Activated effector memory CD4-positive, alpha-beta T cell treated with Interleukin-2 at 50 U/mL for 16 hours (primary cell): ENCODE data around the gene SNX32.
"Not testable (repeated sequence)": the region's sequence is repeated elsewhere in the genome, so short reads cannot be mapped to it uniquely, and the experiment has no call there.

Experiments used
- DNase-seq: peaks from one replicate; pipeline ENCODE4 v3.0.0-alpha.2; 2020

Gene SNX32

DNA sequence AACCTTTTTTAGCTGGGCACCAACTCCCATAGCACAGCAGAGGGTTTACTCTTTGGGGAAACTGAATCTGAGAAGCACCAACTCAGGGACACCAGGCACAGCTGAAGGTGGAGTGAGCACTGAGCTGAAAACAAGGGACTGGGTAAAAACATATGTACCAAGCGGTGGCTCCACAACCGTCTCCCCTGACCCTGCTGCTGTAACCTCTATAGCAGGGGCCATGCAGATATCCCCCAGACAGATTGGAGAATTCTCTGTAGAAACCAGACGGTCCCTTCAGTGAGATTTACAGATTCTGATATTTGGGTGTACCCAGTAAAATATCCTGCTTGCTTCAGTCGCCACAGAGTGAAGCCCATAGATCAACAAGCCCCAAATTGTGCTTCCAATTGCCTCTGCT is 4.3 kb upstream of the SNX32 start:
- no peak for DNase-seq

- not testable (repeated sequence) for DNase-seq
Observed at GRCh38 chr11:65832231-65832630, 1.5 kb upstream of the SNX32 start.

- DNase-seq: no peak
Observed at GRCh38 chr11:65834202-65834601, 439 bp downstream of the SNX32 start.

DNA sequence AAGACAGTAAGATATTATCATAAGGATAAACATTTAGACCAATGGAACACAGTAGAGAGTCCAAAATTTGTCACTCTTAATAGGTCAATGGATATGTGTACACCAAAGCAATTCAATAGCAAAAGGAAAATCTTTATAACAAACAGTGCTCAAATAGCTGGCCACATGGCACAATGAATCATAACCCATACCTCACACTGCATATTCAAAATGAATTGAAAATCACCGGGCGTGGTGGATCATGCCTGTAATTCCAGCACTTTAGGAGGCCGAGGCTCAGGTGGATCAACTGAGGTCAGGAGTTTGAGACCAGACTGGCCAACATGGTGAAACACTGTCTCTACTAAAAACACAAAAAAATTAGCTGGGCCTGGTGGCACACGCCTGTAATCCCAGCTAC is 8.4 kb downstream of the SNX32 start:
- DNase-seq: no peak

GRCh38 chr11:65843811-65844210 is 10.0 kb downstream of the SNX32 start:
- no peak for DNase-seq

GRCh38 chr11:65844231-65844872 is 10.6 kb downstream of the SNX32 start:
- no peak for DNase-seq

DNA sequence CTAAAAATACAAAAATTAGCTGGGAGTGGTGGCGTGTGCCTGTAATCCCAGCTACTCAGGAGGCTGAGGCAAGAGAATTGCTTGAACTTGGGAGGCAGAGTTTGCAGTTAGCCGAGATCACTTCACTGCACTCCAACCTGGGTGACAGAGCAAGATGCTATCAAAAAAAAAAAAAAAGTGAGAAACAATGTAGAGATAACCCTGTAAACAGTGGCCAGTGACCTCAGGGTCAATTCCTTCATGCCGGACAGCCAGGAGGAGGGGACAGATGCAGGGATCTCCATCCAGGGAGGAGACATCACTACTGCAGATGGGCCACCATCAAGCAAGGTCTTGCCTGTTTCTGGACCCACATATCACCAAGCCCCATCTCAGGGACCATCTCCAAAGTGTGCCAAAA is 14.0 kb downstream of the SNX32 start:
- DNase-seq: no peak

- not testable (repeated sequence) for DNase-seq
Observed at GRCh38 chr11:65848693-65849092, 14.9 kb downstream of the SNX32 start.

DNA sequence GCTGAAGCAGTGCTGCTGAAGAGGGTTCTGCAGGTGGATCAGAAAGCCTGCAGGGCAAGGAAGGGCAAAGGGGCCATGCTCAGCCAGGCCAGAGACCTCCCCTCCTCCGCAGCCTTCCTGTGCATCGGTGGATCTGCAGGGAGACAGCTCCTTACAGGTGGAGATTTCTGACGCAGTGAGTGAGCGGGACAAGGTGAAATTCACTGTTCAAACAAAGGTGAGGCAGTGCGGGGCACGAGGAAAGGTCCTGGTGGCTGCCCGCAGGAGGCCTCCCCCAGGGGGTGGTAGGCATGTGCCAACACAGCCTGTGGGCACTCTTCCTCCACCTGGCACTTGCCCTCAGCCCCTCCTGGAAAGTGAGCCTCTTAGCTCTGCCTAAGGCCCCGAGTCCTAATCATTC is 15.6 kb downstream of the SNX32 start:
- DNase-seq: no peak

DNA sequence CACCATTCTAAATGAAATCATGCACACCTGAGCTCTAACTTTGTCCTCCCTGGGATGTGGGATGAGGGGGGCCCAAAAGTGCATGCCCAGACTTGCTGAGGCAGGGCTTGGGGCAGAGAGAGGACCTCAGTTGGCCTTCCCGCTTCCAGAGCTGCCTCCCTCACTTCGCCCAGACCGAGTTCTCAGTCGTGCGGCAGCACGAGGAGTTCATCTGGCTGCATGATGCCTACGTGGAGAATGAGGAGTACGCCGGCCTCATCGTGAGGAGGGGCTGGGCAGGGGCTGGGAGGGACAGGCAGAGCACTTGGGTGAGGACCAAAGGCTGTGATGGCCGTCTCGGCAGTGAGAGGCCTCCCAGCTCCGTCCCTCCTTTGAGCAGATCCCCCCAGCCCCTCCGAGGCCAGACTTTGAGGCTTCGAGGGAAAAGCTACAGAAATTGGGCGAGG is 16.0 kb downstream of the SNX32 start:
- no peak for DNase-seq

DNA sequence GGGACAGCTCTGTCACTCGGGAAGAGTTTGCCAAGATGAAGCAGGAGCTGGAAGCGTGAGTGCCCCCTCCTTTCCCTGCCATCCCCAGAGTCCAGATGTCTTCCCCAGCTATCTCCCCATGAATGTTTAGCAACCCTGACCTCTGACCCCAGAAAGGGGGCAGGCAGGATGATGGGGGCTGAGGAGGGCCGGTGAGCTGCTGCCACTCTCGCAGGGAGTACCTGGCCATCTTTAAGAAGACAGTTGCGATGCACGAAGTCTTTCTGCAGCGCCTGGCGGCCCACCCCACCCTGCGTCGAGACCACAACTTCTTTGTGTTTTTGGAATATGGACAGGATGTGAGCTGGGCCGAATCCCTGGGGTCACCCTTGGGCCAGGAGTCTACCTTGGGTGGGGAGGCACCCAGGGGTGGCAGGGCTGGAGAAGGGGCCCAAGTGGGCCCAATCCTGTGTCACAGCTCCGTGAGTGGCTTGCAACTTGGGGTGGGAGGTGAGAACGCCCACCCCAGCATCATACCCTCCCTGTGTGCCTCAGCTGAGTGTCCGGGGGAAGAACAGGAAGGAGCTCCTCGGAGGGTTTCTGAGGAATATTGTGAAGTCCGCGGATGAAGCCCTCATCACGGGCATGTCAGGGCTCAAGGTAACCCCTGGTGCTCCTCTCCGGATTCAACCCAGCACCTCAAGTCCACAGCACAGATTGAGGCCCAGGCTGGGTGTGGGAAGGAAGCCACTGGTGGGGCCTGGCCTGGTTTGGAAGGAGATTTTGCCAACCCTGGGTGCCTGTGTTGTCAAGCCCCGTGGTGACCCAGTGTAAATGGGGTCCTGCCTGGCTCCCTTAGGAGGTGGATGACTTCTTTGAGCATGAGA is 16.7 kb downstream of the SNX32 start:
- no peak for DNase-seq

- DNase-seq: no peak
Observed at GRCh38 chr11:65851083-65851579, 17.4 kb downstream of the SNX32 start.

DNA sequence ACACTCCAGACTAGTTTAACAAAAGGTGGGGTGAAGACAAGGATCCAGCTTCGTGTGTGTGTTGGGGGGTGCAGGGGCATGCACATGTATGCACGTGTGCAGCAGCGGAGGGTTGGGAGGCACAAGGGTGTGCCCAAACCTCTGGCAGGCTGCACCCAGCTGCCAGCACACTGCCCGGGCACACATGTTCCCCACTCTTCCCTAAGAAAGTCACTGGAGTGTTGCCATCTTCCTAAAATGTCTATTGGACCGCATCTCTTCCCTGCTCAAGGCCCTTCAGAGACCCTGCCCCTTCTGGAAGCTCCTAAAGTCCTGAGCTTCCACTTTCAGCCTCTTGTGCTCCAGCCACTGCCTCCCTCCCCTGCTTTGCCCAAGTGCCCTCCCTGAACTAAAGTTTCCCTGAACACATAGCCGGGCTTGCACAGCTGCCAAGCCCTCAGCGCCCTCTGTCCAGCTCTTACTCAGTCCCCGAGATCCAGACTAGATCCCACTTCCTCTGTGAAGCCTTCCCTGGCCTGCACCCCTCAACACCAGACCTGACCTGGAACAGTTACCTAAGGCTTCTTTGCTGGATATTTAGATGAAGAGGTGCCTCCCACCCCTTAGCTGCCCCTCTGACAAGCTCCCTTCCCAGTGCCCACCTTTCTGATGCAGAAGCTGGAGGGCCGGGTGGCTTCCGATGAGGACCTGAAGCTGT is 18.2 kb downstream of the SNX32 start:
- no peak for DNase-seq

GRCh38 chr11:65852508-65853245 is 18.9 kb downstream of the SNX32 start:
- no peak for DNase-seq

DNA sequence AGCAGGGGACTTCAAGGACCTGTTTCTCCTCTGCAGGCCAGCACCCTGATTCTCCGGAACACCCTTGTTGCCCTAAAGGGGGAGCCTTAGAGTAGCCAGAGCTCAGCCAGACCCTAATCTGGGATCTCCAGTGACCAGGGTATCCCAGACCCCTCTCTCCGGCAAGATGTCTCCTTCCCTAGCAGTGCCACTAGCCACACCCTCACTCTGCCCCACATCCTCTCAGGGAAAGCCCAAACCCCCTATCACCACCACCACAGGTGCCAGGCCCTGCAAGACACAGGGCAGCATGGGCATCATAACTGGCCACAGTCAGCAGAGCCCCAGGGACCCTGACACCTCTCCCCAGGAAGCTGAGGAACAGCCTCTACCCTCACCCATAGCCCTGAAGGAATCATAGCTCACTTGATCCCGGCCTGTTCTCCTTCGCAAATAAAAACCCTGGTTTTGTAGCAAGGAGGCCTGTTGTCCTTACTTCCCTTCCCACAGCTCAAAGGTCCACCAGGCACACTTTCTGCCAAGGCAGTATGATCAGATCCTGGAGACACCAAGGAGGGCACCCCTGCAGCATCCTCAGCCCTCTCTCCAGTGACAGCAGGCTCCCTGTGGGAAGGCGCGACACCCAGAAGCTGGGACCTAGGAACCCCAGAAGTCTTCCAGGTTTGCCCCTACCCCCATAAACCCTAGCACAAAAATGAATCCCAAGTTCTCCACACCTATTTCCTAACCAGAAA is 19.6 kb downstream of the SNX32 start:
- DNase-seq: no peak

GRCh38 chr11:65854161-65854592 is 20.4 kb downstream of the SNX32 start:
- DNase-seq: no peak

- no peak for DNase-seq
Observed at GRCh38 chr11:65854852-65855837, 21.4 kb downstream of the SNX32 start.

DNA sequence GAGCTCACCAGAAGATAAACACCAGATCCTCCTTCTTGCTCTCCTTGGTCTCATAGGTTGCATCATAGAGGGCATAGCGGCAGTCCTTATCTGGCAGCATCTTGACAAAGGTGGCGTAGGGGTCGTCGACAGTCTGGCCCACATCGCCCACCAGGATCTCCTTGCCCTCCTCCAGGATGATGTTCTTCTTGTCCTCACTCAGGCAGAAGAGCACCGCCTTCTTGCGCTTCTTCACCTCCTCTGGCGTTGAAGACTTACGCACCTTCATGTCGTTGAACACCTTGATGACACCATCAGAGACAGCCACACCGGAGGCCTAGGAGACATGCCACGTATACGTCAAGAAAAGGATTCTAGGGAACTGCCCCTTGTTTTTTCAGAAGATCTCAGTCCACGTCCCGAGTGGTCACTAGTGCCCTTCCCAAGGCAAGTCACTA is 22.2 kb downstream of the SNX32 start:
- DNase-seq: no peak

DNA sequence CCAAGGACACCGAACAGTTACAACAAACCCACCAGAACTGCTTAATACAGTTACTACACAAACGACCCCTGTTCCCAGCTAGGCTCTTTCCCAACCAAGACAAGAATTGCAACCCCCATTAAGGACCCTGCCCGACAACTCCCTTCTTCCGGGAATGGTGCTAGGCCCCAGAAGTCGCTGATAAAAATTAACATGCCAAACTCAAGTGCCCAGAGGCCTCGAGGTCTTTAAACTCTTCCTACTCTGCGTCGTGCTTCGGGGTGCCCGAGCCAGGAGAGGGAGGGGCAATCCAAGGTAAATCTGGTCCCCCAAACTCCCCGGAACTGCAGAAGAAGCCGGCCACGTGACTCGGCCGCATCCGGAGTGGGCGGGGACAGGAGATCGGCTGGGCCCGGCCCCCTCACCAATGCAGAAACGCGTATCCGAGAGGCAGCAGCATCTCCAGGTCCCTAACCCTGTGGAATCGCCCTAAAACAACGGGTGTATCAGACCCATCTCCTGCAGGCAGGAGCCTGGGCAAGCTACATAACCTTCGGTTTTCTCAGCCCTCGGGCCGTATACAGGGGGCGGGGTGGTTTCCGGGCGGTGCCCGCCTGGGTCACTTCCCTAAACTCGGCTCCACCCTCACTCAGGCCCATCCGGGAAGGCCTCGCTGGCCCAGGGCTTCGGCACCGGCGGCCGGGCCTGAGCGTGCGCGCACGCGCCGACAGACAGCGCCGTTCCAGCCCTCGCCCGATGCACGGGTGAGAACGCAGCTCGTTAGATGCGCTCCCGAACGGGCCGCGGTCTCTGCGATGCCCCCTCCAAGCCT is 23.1 kb downstream of the SNX32 start:
- peak; percentile 83 for DNase-seq

DNA sequence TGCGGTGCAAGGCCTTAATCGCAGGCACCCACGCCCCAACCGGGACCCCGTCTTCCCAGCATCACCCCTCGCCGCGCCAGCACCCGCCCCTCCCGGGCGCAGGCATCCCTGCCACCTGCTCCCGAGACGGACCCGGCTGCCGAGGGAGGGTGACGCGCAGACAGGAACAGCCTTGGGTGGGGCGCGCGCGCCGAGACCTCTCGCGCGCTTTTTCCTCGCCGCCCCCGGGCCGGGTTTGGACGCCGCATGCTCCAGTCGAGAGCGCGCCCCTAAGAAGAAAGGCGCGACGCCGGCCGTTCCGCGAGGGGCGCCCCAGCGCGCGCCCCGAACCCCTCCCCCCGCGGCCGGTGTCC is 23.7 kb downstream of the SNX32 start:
- peak; percentile 64 for DNase-seq
